ENCODE data around the gene IGSF22. TPM values are rescaled to one million over a fixed set of nuclear protein-coding genes. Genes with fewer than 3 reads are reported as not detected.
A peak's percentile ranks its signal among the peaks of the same experiment; 100 is the strongest.

IGSF22 gene
- total RNA-seq, 1 donor from 2014 or later: 0.89 TPM

DNA sequence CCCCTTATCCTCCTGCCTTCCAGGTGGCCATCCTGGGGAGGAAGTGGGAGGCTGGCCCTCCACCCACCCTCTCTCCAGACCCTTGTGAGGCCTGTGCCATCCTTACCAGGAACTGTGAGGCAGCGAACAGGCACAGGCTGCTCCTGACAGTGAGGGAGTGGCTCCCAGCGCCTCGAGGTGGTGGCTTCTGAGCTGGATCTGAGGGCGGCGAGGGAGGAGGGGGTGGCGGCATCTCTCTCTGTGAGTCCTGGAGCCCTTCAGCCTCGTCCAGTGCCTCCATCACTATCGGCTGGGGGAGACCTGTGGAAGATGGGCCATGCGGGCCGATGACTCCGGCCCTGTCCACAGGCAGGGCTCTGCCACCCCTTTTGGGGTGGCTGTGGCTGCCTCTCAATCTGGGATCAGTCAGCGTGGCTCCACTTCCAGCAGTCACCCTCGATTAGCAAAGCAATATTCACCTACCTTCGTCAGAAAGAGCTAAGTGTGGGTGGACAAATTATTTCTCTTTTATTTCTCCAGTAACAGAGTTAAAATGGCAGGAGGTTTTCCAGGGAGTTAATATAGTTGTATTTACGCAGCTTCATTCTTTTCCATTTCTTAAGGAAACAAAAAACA, 18.0 kb upstream of the IGSF22 start:
- DNase-seq: no peak

DNA sequence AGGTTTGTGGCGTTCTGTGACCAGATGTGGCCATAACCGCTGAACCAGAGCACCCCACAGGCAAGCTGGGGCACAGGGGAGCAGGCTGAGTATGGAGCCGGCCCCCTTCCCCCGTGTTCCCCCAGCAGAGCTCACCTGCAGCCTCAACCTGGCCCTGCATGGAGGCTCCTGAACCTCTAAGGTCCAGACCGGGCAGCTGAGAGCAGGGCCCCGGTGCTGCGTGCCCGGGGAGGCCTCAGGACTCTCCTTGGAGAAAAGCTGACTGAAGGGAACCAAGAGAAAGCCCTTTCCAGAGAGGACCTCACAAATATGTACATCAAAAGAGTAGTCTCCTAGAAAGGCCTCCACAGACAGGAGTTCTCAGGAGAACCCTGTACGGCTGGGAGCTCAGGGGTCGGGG, 17.4 kb upstream of the IGSF22 start:
- DNase-seq: no peak

DNA sequence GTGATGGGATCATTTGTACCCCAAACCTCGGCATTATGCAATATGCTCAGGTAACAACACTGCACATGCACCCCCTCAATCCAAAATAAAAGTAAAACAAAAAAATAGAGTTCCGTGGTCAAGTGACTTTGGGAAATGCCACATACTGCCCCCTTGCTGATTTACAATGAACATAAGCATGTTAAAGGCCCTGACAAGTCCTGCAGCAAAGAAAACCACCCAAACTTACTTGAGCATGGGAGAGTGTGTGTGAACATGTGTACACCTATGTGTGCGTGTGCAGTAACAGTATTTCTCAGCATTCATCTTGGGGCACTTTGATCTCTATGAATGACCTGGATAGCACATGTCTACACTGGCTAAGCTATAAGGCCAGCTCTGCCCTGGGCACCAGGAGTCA, 15.8 kb upstream of the IGSF22 start:
- no peak for DNase-seq

DNA sequence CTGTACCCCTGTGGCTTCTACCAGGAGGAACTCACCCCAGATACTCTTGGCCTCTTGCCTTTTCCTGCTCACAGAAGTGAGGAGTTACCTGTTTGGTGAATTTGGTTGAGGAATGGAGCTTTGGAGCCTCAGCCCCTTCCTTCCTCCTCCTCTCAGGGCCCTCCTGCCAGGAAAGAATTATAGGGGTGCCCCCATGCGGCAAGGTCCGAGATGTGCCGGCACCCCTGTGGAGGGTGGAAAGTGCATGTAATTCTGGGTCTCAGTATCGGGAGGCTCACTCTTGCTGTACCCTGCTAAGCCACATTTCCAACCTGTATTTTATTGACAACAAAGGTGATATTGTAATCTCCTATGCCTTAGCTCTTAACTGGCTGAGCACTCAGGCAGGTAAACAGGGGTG, 13.7 kb upstream of the IGSF22 start:
- no peak for DNase-seq

DNA sequence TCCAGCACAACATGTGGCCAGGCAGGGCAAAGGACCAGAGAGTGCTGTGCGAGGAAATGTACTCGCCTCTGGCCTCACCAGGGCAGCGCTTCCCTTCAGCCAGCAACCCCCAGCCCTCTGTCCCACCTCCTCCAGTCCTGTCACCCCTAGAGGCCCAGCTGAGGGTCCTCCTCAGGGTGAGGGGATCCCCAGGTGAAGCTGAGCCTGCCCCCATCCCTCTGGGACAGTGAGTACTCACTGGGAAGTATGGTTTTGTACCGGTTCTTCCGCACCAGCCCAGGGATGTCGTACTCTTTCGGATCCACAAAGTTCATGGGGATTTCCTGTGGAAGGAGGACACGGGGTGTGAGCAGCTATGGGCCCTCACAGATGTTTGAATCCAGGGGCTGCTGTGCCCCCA, 11.7 kb upstream of the IGSF22 start:
- no peak for DNase-seq

DNA sequence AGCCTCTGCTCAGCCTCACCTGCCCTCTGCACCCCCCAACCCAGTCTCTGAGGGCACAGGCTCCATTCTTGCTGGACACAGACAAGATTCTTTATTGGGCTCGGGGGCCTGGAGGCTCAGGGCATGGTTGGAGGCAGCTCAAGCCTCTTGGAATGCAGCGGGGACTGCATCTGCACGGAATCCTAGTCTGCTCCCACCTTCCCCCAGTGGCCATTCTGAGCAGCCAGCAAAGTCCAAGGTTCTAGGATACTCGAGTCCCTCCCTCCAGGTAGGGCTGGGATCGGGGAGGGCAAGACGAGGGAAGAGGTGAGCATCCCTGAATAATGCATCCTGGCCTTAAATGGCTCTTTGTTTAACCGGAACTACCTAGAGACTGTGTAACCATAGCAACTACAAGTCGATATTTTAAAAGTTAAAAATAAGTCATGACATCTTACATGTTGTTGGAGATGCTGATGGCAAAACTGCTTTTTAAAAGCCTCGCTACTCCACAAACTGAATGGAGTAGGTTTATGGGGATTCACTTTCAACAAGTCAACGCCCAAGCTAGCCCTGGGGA, 10.7 kb upstream of the IGSF22 start:
- DNase-seq: no peak

DNA sequence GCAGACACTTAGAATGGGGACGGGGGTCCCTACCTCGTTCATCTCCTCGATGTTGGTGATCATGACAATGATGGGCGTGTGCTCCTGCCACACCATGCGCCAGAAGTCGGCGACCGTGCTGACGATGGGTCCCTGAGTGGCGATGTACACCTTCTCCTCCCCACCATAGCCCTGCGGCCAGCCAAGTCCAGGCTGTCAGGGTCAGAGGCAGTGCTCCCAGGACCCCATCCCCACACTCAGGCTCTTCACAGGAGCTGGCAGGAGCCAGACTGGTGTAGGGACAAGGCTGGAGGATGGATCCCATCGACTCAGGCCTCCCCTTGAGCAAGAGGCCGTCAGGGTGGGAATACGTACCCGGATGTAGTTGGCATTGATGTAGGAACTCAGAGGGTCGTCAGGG, 7.2 kb upstream of the IGSF22 start:
- no peak for DNase-seq

DNA sequence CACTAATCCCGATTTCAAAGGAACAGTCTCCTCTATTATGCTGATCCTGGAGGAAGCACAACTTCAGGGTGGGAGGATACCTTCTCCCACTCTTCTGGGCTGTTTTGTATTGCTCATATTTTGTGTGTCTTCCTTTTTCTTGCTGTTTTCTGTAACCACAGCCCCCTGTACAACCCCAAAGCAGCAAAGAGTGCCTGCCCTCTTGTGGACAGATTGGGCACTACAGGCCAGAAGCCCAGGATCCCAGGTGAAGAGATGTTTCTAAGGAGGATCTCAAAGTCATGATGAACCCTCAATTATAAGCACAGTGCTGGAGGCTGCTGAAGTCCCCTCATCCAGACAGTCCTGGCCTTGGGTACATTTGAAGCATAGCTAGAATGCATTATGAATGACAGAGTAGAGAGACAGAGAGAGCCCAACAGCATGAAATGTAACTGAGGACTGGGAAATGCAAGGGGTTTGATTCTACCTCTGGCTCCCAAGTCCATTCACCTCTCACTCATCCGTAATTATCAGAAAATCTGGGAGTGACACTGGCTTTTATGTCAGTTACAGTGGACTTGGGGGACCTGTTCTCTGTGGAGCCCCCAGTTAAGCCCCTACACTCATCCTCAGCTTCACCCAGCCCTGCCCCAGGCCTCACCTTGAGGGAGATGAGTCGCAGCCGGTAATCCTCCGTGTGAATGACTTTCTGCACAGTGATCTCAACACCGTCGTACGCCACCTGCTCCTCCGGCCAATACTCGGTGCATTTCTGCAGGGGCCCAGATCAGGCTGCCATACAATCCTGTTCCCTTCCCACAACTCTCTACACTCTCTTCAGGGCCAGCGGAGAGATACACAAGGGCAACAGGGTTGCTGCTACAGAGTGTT, 6.2 kb upstream of the IGSF22 start:
- DNase-seq: peak; percentile 34

DNA sequence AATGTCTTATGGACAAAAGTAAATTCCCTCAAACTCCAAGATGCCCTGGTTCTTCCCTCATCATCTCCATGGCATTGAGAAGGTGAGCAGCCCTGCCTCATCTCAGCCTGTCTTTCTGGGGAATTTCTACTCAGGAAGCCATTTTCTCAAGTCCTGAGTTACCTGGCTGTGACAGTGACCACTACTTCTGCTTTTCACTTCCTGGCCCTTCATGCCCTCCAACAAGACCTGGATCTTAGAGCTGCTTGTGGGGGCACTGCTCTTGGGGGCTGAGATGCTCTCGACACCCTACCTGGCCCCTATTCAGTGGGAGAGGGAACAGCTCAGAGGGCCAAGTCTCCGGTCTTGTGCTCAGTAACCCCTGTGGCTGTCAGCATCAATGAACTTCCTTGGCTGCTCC, 5.5 kb upstream of the IGSF22 start:
- DNase-seq: no peak

DNA sequence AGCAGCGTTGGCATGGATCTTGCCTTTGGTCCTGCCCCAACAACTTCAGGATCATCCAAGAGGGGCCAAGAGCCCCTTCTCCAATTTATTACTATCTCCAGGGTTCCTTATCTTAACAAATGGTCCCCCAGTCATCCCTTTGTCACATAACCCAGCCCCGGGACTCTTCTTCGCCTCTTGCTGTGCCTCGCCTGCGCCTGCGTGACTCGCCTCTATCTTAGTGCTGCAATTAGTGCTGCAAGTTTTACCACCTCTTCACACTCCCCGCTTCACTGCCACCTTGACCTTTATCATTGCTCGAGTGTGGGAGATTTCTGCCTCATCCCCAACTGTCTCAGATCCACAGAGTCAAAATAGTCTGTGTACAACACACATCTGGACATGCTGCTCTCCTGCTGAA, 4.0 kb upstream of the IGSF22 start:
- no peak for DNase-seq

DNA sequence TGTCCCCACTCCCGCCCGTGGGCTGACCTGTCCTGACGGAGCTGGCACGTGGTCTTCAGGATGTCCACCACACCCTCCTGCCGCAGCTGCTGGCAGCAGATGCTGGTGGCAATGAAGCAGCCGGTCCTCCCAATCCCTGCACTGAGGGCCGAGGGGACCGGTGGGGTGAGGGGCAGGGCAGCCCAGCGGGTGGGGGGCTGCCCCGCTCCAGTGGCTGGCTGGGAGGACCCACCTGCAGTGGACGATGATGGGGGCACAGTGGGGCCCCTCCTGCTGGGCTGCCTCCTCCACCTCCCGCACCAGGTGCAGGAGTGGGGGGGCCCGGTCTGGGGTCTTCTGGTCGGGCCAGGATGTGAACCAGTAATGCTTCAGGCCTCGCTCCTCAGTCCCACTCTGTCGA, 3.4 kb upstream of the IGSF22 start:
- no peak for DNase-seq

DNA sequence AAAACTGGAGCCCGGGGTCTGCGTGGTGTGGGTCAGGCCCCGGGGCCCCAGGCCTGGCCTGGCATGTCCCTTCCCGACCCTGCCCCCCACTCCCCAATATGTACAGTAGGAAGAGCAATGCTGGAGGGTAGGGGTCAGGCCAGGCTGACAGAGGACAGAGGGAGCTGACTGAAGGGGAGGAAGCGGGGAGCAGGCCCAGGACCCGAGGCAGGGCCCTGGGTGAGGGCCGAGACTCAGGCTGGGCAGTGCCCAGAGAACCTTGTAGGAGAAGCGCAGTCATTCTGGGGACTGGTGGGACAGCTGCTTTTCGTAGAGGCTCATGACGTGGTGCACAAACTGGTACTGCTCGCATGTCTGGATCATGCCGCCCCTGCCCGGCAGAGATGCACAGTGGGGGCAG, 2.7 kb upstream of the IGSF22 start:
- no peak for DNase-seq

DNA sequence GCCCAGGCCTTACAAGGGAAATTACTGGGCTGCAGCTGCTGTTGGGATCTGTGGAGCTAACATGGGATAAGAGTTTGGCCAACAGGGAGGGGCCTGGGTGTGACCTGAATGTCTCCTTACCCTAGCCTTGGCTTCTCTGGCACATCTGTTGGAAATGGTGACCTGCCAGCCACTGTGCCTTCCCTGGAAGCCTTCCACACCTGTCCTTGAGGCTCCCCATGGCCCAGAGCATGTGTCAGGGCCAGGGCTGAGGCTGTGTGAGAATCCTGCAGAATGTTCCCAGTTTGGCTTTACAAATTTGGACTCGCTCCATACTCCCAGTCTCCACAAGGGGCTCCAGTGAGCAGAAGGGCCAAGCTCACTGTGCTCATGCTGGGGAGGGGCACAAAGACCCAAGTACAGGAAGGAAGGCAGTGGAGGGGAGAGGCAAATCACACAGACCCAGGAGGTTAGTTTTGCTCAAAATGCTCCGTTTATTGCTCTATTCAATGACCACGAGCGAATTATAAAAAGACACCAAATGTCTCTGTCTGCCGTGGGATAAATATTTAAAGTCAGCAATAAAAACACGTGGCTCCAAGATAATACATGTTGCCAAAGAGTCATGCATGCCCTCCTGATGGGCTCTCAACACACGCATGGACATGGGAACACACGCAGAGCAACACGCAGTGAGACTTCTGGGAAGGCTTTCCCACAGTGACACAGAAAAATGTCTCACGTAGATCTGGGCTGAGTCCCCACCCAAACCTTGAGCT, 1.7 kb upstream of the IGSF22 start:
- peak; percentile 8 for DNase-seq

DNA sequence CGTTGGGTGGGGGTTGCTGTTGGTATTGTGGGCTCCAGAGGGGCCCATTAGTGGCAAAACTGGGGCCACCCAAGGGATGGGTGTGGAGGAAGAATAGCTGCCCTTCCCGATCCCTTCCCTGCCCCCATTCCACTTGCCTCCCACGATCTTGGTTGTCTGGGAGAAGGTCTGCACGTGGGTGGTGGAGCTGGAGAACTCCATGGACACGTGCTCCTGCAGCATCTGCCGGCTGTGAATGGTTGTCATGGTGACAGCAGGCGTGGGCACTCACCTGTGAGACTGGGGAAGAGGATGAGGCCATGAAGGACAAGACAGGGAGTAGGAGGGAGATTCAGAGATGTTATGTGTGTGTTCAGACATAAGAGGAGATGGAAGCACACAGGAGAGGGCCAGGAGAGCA, 2.0 kb downstream of the IGSF22 start:
- no peak for DNase-seq

DNA sequence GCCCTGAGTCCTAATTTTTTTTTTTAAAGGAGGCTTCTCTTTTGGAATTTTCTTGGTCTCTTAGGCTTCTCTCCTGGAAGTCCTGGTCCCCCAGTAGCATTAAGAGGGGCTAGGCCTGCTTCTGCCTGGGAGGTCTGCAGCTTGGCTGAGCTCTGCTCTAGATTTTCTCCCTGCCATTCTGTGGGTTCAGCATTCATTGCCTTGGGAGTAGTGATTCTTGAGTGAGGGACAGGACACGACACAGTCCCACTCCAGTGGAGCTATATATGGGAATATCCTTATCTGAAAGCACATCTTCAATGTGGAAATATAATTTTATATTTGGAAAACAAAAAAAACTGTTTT, 3.7 kb downstream of the IGSF22 start:
- no peak for DNase-seq

DNA sequence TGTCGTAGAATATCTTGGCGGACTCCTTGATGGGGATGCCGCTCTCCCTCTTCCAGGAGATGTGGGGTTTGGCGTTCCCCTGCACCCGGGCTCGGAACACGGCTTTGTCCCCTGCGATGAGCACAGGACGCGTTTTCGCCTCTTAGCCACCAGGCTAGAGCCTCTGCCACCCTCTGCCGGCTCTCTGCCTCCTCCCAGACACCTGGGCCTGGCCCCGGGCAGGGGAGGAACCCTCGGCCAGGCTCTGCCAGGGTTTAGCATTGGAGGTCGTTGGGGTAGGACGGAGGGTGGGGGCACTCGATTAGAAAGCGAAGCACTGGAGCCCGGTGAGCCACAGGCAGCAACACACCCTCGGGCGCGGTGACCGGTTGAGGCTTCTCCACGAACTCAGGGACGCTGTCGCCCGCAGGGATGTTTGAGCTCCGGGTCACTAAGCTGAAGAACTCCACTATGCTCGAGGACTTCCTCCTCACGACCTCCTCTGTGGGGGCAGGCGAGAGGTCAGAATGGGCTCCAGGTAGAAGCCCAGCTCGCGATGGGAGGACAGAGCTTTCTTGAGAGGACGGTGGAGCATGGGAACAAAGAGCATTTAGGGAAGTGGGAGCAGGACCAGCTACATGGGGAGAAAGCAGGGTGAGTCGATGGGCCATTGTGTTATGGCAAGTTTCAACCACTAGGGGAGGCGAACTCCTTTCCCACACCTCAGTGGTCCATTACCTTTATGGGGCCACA, 4.3 kb downstream of the IGSF22 start:
- DNase-seq: peak; percentile 14

DNA sequence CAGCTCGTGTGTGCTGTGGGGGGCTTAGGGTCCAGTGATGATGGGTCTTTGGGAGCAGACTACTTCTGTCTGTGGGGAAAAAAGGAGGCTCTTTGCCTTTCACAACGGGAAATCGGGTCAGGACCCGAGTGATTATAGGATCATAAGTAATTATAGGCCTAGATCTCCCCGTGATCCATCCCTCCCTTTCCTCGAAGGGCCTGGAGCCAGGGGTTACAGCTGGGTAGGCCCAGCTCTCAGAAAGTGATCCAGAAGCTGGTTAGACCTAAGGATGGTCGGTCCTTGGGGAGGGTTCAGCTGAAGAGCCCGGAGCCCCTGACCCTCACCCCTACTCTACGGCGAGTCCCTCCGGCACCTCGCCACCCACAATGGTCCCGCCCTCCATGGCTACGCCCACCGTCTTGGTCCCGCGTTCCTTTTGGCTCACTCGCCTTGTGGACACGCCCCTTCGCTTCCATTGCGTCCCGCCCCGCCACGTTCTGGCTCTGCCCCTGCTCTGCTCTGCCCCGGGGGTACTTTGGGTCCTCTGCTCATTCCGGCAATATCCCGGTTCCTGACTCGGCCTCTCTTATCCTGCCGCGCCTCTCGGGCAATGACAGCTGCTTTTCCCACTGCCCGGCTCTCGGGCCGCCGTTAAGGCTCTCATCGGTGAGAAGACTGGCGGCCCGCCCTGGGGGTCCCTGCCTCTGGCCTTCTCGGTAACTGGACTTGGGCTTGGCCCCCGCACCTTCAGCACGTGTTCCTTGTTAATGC, 5.0 kb downstream of the IGSF22 start:
- DNase-seq: peak; percentile 53

DNA sequence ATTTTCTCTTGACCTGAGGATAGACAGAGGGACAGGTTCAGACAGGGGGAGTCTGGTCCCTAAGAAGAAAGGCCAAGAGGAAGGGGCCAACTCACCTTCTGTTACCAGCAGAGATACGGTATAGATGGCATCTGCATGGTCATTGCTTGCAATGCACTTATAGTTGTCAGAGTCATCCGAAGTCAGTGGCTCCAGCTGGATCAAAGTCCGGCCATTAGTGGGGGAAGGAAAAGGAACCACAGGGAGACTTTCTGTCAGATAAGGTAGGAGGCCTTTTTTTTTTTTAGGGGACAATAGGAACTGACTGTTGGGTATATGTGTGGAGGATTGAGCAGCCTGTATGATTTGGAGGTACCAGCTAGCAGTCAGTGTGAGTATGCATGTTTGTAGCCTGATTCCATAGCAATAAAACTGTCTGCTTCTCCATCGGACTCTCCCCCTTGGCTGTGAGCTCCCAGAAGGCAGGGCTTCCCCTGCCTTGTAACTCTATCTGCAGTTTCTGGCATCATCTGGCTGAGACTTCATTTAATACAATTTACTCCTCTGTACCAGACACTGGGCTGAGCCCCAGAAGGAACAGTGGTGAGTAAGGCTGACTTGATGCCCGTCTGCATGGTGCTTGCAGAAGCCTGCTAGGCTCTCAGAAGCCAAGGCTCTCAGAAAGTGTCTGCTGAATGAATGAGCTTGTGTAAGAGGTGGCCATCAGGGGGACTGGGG, 5.7 kb downstream of the IGSF22 start:
- DNase-seq: peak; percentile 9

DNA sequence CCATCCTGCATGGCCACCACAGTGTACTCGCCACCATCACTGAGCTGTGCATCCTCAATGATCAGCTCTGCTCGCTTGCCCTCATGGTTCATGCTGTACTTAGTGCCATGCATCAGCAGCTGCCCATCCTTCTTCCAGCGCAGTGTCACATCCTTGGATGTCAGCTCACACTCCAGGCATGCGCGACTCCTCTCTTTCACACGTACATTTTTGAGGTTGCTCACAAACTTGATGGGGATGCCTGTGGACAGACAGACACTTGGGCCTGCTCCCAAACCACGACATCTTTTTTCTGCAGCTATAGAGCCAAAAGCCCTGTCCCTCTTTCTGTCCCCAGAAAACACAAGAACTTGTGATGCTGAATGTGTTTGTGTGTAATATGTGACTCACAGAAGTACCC, 10.5 kb downstream of the IGSF22 start:
- no peak for DNase-seq

DNA sequence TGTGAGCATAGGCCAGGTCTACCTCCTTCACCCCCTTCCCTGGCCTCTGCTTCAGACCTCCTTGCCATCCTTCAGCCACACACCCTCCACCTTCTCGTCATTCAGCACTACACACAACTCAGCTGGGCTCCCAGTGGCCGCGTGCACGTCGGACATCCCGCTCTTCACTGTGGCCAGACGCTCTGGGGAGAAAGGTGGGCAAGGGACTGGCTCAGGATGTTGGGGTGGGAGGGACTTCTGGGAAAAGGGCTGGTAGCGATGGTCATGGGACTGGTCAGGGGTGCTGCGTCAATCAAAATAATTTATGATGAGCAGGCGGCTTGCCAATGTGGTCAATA, 11.6 kb downstream of the IGSF22 start:
- DNase-seq: no peak

Data from skin of body (tissue), 2 donors.